ENCODE results near the gene CASP10. TPM values are rescaled to one million over a fixed set of nuclear protein-coding genes. Genes with fewer than 3 reads are reported as not detected.

CASP10 gene
- total RNA-seq, 1 donor from 2014 or later: 3.6 TPM

DNA sequence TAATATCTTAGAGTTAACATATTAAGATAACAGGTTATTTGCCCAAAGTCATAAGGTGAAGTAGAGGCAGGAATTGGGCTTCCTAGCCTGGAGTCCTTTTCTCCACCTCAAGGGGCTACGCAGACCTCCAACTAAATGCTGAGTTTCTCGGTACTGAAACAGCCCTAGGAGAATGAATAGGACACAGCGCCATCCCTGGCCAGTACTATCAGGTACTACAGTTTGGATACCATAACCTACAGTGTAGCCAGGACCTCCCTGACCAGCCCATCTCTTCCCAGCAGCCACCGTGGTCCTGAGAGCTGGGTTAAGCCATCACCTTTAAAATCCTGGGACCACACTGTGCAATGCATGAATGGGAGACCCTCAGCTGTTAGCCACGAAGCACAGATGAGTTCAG is 93.0 kb downstream of the CASP10 start:
- no peak overlapping the region for H3K27ac Mint-ChIP-seq
- no peaks in the 10 kb centered on the region for H3K36me3 Mint-ChIP-seq
- H3K4me1 Mint-ChIP-seq (ENCODE audit: unreplicated experiment): no peaks in the 10 kb centered on the region
- TF ChIP-seq, protein P1, sequence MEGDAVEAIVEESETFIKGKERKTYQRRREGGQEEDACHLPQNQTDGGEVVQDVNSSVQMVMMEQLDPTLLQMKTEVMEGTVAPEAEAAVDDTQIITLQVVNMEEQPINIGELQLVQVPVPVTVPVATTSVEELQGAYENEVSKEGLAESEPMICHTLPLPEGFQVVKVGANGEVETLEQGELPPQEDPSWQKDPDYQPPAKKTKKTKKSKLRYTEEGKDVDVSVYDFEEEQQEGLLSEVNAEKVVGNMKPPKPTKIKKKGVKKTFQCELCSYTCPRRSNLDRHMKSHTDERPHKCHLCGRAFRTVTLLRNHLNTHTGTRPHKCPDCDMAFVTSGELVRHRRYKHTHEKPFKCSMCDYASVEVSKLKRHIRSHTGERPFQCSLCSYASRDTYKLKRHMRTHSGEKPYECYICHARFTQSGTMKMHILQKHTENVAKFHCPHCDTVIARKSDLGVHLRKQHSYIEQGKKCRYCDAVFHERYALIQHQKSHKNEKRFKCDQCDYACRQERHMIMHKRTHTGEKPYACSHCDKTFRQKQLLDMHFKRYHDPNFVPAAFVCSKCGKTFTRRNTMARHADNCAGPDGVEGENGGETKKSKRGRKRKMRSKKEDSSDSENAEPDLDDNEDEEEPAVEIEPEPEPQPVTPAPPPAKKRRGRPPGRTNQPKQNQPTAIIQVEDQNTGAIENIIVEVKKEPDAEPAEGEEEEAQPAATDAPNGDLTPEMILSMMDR (conservative IDR thresholded peaks at IDR 0.05): no peak
- no peaks in the 10 kb centered on the region for H3K9me3 Mint-ChIP-seq
- H3K4me3 Mint-ChIP-seq: no peak overlapping the region
- DNase-seq (ENCODE audit: extremely low spot score, unreplicated experiment): no peak
- no peaks in the 10 kb centered on the region for H3K27me3 Mint-ChIP-seq

- Mint-ChIP-seq H3K27ac (no peak overlapping the region), H3K36me3 (no peaks in the 10 kb centered on the region), H3K4me1 (ENCODE audit: unreplicated experiment) (no peaks in the 10 kb centered on the region), H3K9me3 (no peaks in the 10 kb centered on the region), H3K4me3 (no peak overlapping the region), H3K27me3 (no peaks in the 10 kb centered on the region)
- DNase-seq (ENCODE audit: extremely low spot score, unreplicated experiment): no peak
- TF ChIP-seq, protein P1 (conservative IDR thresholded peaks at IDR 0.05): no peak
These were observed 93.6 kb downstream of the CASP10 start for GRCh38 chr2:201276511-201276910.

Other genes starting within 250 kb of the CASP10 start
- 35.6 and 38.3 TPM in 2 replicates for gene ORC2, start 219.5 kb upstream of the CASP10 start, total RNA-seq (ENCODE audit: low replicate concordance)
- gene HYCC2, start 111.5 kb upstream of the CASP10 start, total RNA-seq (ENCODE audit: low replicate concordance): 17.9 and 19.6 TPM in 2 replicates
- 101 TPM in 2 replicates for gene NDUFB3, start 111.1 kb upstream of the CASP10 start, total RNA-seq (ENCODE audit: low replicate concordance)
- 26.5 and 58.5 TPM in 2 replicates for gene CFLAR, start 67.0 kb upstream of the CASP10 start, total RNA-seq (ENCODE audit: low replicate concordance)
- 6.0 and 12.9 TPM in 2 replicates for gene CASP8, start 77.4 kb downstream of the CASP10 start, total RNA-seq (ENCODE audit: low replicate concordance)
- 0.48 and 1.4 TPM in 2 replicates for gene FLACC1, start 174.2 kb downstream of the CASP10 start, total RNA-seq (ENCODE audit: low replicate concordance)